WTC11 (cell line): ENCODE measurements around the gene ABLIM2.

Source experiments
- ETV6 ChIP-seq: sonication (generic); formaldehyde crosslinking; IDR thresholded peaks from 2 replicates; pipeline ENCODE4 v1.8.1; 2022; ENCODE audit warnings: mild to moderate bottlenecking, missing genetic modification reagents
- NFE2L1 ChIP-seq: sonication (generic); formaldehyde crosslinking; IDR thresholded peaks from 2 replicates; pipeline ENCODE4 v1.8.1; 2023; ENCODE audit warnings: missing genetic modification reagents
- PREB ChIP-seq: sonication (generic); formaldehyde crosslinking; IDR thresholded peaks from 2 replicates; pipeline ENCODE4 v1.8.1; 2022; ENCODE audit warnings: mild to moderate bottlenecking, missing genetic modification reagents, moderate library complexity, borderline replicate concordance
- RELA ChIP-seq: sonication (generic); formaldehyde crosslinking; IDR thresholded peaks from 2 replicates; pipeline ENCODE4 v1.8.1; 2022; ENCODE audit warnings: missing genetic modification reagents, mild to moderate bottlenecking, borderline replicate concordance
- STAT6 ChIP-seq: sonication (generic); formaldehyde crosslinking; conservative IDR thresholded peaks from 2 replicates; pipeline ENCODE4 v1.8.1; 2023; ENCODE audit warnings: mild to moderate bottlenecking, low read depth, missing genetic modification reagents, moderate library complexity
- USF2 ChIP-seq: sonication (generic); formaldehyde crosslinking; IDR thresholded peaks from 2 replicates; pipeline ENCODE4 v1.8.1; 2023; ENCODE audit warnings: mild to moderate bottlenecking, missing genetic modification reagents, moderate library complexity
- ZNF232 ChIP-seq: sonication (generic); formaldehyde crosslinking; IDR thresholded peaks from 2 replicates; pipeline ENCODE4 v1.8.0; 2022; ENCODE audit warnings: mild to moderate bottlenecking, missing genetic modification reagents
- ZNF263 ChIP-seq: sonication (generic); formaldehyde crosslinking; IDR thresholded peaks from 2 replicates; pipeline ENCODE4 v1.8.1; 2022; ENCODE audit warnings: low read depth, mild to moderate bottlenecking, moderate library complexity, missing genetic modification reagents
- TF ChIP-seq, protein P1 (sequence below): fragments of 200-600 bp; IDR thresholded peaks from 2 replicates; pipeline ENCODE4 v1.8.0; 2022; ENCODE audit warnings: antibody characterized with exemption

GRCh38 chr4:8043596-8043995, 115.0 kb downstream of the ABLIM2 start:
- TF ChIP-seq, protein P1, sequence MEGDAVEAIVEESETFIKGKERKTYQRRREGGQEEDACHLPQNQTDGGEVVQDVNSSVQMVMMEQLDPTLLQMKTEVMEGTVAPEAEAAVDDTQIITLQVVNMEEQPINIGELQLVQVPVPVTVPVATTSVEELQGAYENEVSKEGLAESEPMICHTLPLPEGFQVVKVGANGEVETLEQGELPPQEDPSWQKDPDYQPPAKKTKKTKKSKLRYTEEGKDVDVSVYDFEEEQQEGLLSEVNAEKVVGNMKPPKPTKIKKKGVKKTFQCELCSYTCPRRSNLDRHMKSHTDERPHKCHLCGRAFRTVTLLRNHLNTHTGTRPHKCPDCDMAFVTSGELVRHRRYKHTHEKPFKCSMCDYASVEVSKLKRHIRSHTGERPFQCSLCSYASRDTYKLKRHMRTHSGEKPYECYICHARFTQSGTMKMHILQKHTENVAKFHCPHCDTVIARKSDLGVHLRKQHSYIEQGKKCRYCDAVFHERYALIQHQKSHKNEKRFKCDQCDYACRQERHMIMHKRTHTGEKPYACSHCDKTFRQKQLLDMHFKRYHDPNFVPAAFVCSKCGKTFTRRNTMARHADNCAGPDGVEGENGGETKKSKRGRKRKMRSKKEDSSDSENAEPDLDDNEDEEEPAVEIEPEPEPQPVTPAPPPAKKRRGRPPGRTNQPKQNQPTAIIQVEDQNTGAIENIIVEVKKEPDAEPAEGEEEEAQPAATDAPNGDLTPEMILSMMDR: no peak
- TF ChIP-seq ZNF263: no peak
- no peak for TF ChIP-seq ETV6 (CRISPR knock-in tag)
- TF ChIP-seq USF2: no peak
- no peak for TF ChIP-seq PREB (CRISPR knock-in tag)
- TF ChIP-seq STAT6: no peak
- TF ChIP-seq RELA: no peak
- no peak for TF ChIP-seq ZNF232
- no peak for TF ChIP-seq NFE2L1 (CRISPR knock-in tag)
